ENCODE results near the gene KRT72. TPM values are rescaled to one million over a fixed set of nuclear protein-coding genes. Genes with fewer than 3 reads are reported as not detected.

The KRT72 gene
- total RNA-seq, 2 experiments from 2014 or later = 82.2 to 83.4 TPM

GRCh38 chr12:52540531-52540930 is 60.7 kb downstream of the KRT72 start:
- Histone ChIP-seq H3K4me1 (ENCODE audit: insufficient read depth, low read length) (no peaks in the 10 kb centered on the region), H3K36me3 (ENCODE audit: insufficient read depth, low read length) (no peaks in the 10 kb centered on the region), H3K27me3 (ENCODE audit: control insufficient read depth in 1 of 2, insufficient read depth in 2 of 2, low read length in 2 of 2) (peaks cover 0 to 3% of the 10 kb centered on the region in 2 experiments), H3K27ac (ENCODE audit: low read depth in 1 of 2, low read length in 2 of 2) (no peak overlapping the region), H3K4me3 (ENCODE audit: low read length) (no peak overlapping the region), H3K9me3 (ENCODE audit: control insufficient read depth in 1 of 2, insufficient read depth in 1 of 2, low read length in 2 of 2) (no peaks in the 10 kb centered on the region)
- POLR2A ChIA-PET = no interaction called here
- DNase-seq (no peak), ATAC-seq (ENCODE audit: poor library complexity) (no peak)
- Mint-ChIP-seq H3K4me1 (ENCODE audit: low read depth) (no peaks in the 10 kb centered on the region), H3K27ac (no peak overlapping the region), H3K27me3 (no peaks in the 10 kb centered on the region), H3K4me3 (no peak overlapping the region), H3K9me3 (no peaks in the 10 kb centered on the region), H3K36me3 (ENCODE audit: low read depth) (no peaks in the 10 kb centered on the region)
- TF ChIP-seq CTCF (IDR thresholded peaks at IDR 0.05) = no peak
- CTCF ChIA-PET = no interaction called here
- intact Hi-C loops (cut with DNase I, micrococcal nuclease) = no loop called here

- ChIA-PET POLR2A (no interaction called here), CTCF (no interaction called here)
- Histone ChIP-seq H3K4me1 (ENCODE audit: insufficient read depth, low read length) (no peaks in the 10 kb centered on the region), H3K9me3 (ENCODE audit: control insufficient read depth in 1 of 2, insufficient read depth in 1 of 2, low read length in 2 of 2) (no peaks in the 10 kb centered on the region), H3K27me3 (ENCODE audit: control insufficient read depth in 1 of 2, insufficient read depth in 2 of 2, low read length in 2 of 2) (peaks cover 0 to 3% of the 10 kb centered on the region in 2 experiments), H3K4me3 (ENCODE audit: low read length) (no peak overlapping the region), H3K27ac (ENCODE audit: low read depth in 1 of 2, low read length in 2 of 2) (no peak overlapping the region), H3K36me3 (ENCODE audit: insufficient read depth, low read length) (no peaks in the 10 kb centered on the region)
- no peak for ATAC-seq (ENCODE audit: poor library complexity)
- no peak overlapping the region for H3K27ac Mint-ChIP-seq
- no peak overlapping the region for H3K4me3 Mint-ChIP-seq
- H3K36me3 Mint-ChIP-seq (ENCODE audit: low read depth) = no peaks in the 10 kb centered on the region
- H3K4me1 Mint-ChIP-seq (ENCODE audit: low read depth) = no peaks in the 10 kb centered on the region
- no peak for DNase-seq
- no peak for TF ChIP-seq CTCF (IDR thresholded peaks at IDR 0.05)
- no peaks in the 10 kb centered on the region for H3K9me3 Mint-ChIP-seq
- H3K27me3 Mint-ChIP-seq = no peaks in the 10 kb centered on the region
- intact Hi-C loops (cut with DNase I, micrococcal nuclease) = no loop called here
Measured at GRCh38 chr12:52539821-52540173, 61.5 kb downstream of the KRT72 start.

GRCh38 chr12:52539083-52539820 is 62.0 kb downstream of the KRT72 start:
- Mint-ChIP-seq H3K4me1 (ENCODE audit: low read depth) (no peaks in the 10 kb centered on the region), H3K36me3 (ENCODE audit: low read depth) (no peaks in the 10 kb centered on the region), H3K27ac (no peak overlapping the region), H3K4me3 (no peak overlapping the region), H3K9me3 (no peaks in the 10 kb centered on the region), H3K27me3 (no peaks in the 10 kb centered on the region)
- intact Hi-C loops (cut with DNase I, micrococcal nuclease) = no loop called here
- H3K36me3 ChIP-seq (ENCODE audit: insufficient read depth, low read length) = no peaks in the 10 kb centered on the region
- H3K4me3 ChIP-seq (ENCODE audit: low read length) = no peak overlapping the region
- CTCF ChIA-PET = no interaction called here
- H3K27me3 ChIP-seq (ENCODE audit: control insufficient read depth in 1 of 2, insufficient read depth in 2 of 2, low read length in 2 of 2) = no peaks in the 10 kb centered on the region
- no peaks in the 10 kb centered on the region for H3K4me1 ChIP-seq (ENCODE audit: insufficient read depth, low read length)
- ATAC-seq (ENCODE audit: poor library complexity) (no peak), DNase-seq (no peak)
- TF ChIP-seq CTCF (IDR thresholded peaks at IDR 0.05) = no peak
- POLR2A ChIA-PET = no interaction called here
- no peaks in the 10 kb centered on the region for H3K9me3 ChIP-seq (ENCODE audit: control insufficient read depth in 1 of 2, insufficient read depth in 1 of 2, low read length in 2 of 2)
- H3K27ac ChIP-seq (ENCODE audit: low read depth in 1 of 2, low read length in 2 of 2) = no peak overlapping the region
